NCI-H774 (cell line): ENCODE measurements around the gene GART.
"Not testable (repeated sequence)": the region's sequence is repeated elsewhere in the genome, so short reads cannot be mapped to it uniquely, and the experiment has no call there.

Experiments
- DNase-seq: peaks from one replicate; lab custom pipeline; 2025; lab: John Stamatoyannopoulos, UW

Gene GART

DNA sequence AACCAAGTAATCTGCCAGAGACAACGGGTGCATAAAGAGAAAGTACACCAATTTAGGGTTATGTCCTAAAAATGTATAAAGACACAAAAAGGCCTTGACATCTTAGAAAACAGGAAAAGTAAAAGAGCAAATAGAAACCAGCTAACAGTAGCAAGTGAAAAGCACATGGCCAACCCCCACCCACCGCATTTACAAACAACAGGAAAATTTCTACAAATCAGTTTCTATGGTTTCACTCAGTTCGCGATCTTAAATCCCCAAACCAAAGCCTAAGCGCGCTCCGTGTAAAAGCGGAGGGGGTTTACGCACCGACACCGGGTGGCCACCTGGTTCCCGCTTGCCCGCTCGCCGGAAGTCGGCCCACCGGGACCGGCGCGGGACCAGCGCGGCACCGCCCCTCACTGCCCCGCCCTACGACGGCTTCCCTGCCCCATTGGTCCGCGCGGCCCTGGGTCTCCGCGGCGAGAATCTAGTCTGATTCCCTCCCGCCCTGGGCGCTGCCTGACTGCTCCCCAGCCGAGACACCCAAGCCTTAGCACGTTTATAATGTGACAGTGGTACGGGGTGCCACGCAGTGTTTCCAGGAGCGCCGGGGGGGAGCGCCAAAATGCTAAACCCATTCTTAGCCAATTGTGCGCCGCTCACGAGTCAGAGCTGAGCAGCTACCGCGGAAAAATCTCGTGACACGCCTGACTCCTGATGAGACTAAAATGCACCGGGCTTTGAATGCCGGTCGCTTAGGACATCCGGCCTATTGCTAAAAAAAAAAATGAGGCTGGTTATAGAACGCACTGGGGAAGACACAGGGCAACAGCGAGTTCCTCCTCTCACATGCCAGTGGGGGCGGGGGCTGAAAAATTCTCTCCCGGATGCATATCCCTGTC is at the start of gene GART:
Gene GART, minus strand, starts transcription at position 362 of the 884 bp plus-strand sequence. CDS start 2,802 bp downstream, outside the sequence.
- peak; percentile 77 for DNase-seq

DNA sequence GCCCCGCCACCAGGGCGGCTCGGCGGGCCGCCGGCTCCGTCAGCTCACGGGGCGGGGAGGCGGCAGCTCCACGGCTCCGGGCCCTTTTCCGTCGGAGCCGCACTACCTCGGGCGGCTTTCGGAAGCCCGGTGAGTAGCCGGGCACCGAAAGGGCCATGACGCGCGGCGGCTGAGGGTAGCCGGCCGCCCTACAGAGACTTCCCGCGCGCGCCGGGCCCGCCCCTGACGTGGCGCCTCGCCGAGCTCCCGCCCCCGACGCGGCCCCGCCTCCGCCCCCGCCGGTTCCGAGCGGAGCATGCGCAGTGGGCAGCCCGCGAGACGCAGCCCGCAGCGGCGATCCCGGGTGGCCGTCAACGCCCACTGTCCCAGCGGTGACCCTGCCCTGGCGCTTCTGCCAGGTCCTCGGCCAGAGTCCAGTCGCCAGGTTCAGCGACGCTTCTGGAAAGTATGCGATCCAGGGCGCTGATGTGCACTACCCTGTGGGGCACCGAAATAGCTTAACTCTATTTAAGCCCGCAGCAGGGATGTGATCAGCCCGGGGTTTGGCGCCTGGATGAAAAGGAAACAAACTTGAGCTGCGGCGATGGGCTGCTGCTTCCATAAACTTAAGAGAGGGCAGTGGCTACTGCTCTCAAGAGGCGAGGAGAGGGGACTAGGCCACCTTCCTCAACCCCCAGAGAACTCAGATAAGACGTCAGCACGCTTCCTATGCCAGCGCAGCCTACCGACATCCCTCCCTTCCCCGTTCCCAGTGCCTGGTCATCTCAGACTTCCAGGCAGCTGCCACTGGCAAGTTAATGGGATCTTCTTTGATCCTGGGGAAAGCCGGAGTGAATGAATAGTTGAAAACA is 46.8 kb upstream of the GART start, which contains the start of gene DONSON:
Gene DONSON, minus strand, starts transcription at position 200 of the 851 bp plus-strand sequence. Its CDS starts 43 bp downstream, at position 157.
- peak; percentile 84 for DNase-seq

DNA sequence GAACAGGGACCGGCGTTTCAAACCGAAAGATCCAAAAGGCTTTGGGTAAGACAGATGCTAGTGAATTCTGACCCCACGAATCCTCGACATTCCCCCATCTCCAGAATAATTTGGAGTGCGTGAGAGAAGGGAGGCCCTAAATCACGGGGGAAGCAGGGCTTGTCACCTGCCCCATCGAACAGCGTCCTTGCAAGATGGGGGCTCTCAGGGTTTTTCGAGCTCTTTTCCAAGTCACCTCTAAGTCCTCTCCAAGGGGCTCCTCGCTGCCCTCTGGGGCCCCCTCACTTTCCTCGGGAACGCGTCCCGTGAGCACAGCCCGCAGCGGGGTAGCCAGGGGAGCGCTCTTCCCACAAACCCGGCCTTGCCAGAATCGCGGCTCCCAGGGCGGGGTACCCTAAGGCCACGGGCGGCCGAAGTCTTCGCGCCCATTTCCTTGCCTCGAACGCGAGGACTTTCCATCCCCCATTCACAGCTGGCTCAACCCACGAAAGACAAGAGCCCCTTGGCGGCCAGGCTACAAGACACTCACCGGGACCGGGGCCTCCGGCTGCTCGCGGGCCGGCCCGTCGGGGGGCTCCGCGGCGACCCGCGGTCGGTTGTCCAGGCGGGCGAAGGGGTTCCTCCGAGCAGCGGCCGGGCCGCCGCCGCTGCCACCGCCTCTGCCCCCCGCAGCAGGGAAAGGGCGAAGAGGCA is 46.0 kb upstream of the GART start:
- DNase-seq = no peak

DNA sequence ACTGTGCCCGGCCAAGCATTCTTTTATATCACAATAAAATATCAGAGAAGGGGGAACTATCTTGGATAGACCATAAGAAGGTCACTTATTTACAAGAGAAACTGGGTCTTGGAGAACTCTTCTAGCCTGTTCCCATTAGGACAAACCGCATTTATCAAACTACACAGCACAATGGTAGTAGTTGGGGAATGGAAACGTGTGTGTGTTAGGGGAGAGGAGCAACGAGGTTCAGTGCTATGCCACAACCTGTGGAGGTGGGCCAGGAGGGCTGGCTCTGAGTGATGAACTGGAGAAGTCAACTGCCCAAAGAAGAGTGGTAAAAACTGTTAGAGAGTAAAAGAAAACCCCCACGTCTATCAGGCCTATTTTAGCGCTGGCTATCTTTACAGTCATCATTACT is 45.0 kb upstream of the GART start:
- no peak for DNase-seq

GRCh38 chr21:33584455-33584854 is 42.5 kb upstream of the GART start:
- no peak for DNase-seq

DNA sequence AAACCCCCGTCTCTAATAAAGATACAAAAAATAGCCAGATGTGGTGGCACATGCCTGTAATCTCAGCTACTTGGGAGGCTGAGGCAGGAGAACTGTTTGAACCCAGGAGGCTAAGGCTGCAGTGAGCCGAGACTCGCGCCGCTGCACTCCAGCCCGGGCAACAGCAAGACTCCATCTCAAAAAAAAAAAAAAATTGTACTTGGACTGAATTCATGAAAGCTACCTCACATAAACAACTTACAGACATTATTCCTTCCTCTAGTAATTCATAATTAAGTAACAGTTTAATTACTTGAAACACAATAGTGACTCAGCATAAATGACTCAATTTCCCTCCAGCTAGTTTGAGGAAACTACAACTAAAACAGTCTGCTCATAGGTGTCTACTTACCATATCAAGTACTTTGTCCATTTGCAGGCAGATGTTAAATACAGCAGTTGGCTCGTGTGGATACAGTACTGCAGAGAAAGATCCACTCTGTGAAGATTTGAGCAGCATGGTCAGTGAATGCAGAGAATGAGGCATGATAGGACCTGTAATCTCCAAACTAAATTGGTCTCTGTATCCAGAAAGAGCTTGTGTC is 37.1 kb upstream of the GART start:
- no peak for DNase-seq

- DNase-seq = no peak
Measured at GRCh38 chr21:33578214-33578613, 36.3 kb upstream of the GART start.

DNA sequence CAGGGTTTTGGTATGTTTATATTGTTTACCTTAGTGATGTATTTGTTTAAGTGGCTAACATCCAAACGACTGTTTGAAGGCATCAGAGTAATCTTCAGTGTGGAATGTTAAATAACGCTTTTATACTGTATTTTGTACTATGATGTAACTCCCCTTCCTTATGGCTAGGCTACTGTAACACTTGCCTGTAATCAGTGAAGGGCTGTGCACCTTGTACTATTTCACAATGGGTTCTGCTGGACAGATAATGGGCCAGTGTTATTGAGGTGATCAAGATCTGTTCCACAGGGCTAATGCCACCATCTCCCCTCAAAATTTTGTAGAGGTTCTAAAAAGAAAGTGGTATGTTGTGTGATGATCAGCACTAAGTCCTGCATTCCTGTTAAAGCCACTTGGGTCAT is 34.8 kb upstream of the GART start:
- DNase-seq = not testable (repeated sequence)

DNA sequence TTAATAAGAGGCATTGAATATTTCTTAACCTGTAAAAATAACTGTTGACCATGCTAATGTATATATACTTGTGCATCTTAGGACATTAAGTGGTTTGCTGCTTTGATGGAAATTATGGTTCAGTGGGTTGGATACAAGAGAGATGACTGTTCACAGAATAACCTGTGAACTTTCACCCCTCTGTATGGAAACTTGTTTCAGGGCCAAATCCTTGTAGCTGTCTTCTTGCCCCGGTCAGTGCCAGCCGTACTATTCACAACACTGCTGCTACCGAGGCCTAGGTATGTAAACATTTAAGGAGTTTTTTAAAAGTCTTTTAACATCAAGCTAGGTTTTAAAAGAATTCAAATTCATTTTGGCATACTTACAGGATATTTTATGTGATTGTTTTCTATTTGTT is 30.4 kb upstream of the GART start:
- no peak for DNase-seq

DNA sequence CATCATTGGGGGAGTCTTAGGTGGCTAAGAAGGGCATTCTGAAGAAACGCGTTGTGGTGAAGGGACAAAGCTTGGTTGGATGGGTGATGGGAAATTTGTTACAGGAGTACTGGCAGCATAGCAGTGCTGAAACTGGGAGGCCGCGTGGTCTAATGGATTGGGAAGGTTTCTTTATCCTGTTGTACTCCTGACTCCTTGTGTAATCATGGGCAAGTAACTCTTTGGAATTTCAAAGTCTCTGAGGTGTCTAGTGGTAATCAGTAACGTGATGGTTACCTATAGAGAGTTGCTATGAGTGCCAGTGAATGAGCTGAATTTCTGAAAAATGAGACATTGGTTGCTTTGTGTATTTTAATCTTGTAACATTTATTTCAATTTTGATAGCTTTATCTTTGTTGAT is 28.1 kb upstream of the GART start:
- no peak for DNase-seq

DNA sequence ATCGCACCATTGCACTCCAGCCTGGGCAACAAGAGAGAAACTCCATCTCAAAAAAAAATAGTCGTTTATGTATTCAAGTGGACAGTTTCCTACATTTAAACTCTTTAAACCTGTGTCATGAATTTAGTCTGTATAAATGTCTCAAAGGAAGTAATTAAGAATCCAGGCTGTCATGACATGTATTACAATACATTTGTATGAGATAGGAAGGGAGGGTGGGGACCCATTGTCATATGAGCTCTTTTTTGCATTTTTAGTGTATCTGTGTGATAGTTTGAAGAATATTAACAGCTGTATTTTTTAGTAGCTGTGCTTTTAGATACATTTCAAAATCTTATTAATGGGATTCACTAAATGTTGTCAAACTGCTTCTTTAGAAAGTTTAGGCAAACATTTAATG is 26.5 kb upstream of the GART start:
- no peak for DNase-seq

DNA sequence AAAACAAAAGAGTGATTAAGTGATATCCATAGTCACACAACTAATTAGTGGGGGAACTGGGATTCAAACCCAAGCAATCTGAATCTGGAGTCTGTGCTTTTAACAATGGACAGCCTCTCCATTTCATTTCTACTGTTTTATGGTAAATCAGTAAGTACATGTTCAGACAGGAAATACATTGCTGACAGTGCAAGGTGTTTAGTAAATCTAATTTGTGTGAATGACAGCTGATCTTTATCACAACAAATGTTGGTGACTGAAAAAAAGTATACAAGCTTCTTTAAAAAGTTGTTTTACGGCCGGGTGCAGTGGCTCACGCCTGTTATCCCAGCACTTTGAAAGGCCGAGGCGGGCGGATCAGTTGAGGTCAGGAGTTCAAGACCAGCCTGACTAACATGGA is 26.0 kb upstream of the GART start:
- no peak for DNase-seq

DNA sequence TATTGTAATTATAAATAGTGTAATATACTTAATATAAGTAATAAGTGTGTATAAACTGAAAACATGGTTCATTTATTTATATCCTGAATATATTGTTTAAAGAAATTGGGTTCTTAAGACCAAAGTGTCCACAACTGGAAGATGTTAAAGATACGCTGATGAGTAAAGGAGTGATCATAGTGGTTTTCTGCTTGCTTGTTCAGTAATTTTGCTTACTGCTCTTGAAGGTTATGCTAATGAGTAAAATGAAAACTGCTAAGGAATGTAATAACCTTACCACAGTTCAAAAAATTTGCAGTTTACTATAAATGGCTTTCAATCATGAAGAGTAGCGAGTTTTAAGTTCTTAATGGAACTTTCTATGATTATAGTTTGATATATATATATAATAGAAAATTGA is 24.6 kb upstream of the GART start:
- no peak for DNase-seq

DNA sequence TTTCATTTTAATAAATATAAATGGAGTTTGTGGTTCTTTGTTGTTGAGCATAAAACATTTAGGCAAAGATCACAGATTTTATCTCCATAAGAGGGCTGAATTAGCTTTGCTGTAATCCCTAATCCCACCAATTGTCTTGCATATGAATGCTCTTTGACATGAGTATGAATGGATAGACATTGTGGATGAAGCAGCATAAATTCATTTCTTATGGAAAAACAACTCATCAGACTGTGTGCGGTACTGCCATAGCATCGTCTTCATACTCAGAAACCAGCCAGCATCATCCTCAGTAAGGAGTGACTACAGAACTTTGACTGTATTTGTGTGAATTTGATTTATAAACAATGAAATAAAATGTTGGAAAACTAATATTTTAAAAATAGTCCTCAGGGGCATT is 20.5 kb upstream of the GART start:
- no peak for DNase-seq

DNA sequence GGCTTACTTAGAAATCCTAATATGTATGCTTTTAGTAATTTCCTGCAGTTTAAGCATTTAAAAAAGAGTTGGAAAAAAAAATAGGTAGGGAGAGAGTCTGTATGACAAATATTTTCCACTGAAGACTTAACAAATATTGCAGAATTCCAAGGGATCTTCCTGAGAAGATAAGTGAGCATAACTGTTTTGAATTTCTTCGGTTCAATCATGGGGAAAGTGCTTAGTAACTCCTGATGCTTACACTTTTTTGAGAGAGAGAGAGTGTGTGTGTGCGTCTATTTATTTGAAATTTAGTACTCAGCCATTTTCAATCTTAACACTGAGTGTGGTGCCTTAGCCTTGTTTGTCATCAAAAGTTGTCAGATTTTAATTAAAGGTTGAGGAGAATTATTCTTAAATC is 19.5 kb upstream of the GART start:
- no peak for DNase-seq

GRCh38 chr21:33560965-33561364 is 19.0 kb upstream of the GART start:
- no peak for DNase-seq

GRCh38 chr21:33559813-33560212 is 17.9 kb upstream of the GART start:
- DNase-seq = no peak

GRCh38 chr21:33558777-33559421 is 17.0 kb upstream of the GART start:
- DNase-seq = no peak

DNA sequence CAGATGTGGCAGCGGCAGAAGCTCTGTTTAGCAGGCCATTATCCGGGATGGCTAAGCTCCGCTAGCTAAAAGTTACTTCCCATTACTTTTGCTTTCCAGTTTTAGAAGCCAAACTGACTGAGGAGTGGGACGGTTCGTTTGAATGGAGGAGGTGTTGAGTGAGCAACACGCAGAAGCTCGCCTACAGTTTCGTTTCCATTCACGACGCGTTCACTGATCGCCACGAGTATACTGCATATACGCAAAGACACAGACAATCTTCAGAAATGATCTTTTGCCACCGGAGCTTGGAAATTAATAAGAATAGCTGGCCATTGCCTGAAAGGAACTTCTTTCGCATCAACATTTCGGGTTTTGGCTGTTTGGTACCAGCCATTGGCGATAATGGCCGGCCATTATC is 15.5 kb upstream of the GART start:
- DNase-seq = no peak

DNA sequence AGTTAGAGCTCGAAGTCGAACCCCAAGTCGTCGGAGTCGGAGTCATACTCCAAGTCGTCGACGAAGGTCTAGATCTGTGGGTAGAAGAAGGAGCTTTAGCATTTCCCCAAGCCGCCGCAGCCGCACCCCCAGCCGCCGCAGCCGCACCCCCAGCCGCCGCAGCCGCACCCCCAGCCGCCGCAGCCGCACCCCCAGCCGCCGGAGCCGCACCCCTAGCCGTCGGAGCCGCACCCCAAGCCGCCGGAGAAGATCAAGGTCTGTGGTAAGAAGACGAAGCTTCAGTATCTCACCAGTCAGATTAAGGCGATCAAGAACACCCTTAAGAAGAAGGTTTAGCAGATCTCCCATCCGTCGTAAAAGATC is 13.0 kb upstream of the GART start:
- DNase-seq = no peak

DNA sequence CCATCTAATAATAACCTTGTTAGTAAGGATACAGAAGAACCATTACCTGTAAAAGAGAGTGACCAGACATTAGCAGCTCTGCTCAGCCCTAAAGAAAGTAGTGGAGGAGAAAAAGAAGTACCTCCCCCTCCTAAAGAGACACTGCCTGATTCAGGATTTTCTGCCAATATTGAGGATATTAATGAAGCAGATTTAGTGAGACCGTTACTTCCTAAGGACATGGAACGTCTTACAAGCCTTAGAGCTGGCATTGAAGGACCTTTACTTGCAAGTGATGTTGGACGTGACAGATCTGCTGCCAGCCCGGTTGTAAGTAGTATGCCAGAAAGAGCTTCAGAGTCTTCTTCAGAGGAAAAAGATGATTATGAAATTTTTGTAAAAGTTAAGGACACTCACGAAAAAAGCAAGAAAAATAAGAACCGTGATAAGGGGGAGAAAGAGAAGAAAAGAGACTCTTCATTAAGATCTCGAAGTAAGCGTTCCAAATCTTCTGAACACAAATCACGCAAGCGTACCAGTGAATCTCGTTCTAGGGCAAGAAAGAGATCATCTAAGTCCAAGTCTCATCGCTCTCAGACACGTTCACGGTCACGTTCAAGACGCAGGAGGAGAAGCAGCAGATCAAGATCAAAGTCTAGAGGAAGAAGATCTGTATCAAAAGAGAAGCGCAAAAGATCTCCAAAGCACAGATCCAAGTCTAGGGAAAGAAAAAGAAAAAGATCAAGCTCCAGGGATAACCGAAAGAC is 12.5 kb upstream of the GART start:
- DNase-seq = no peak
